ENCODE measurements around the gene EEF1A2.

The EEF1A2 gene

GRCh38 chr20:63542031-63542559 lies 43.2 kb upstream of the EEF1A2 start:
- H3K9ac ChIP-seq (ENCODE audit: low read depth, low read length) = no peak overlapping the region
- no peak overlapping the region for H3K27ac ChIP-seq (ENCODE audit: low read length)
- no peaks in the 10 kb centered on the region for H3K9me3 ChIP-seq (ENCODE audit: insufficient read depth, low read depth, low read length)
- no peak overlapping the region for H3K4me3 ChIP-seq (ENCODE audit: low read length)
- no peaks in the 10 kb centered on the region for H3K27me3 ChIP-seq (ENCODE audit: insufficient read depth, low read length)
- no peaks in the 10 kb centered on the region for H3K36me3 ChIP-seq (ENCODE audit: insufficient read depth, low read depth, low read length)
- H3K4me1 ChIP-seq (ENCODE audit: insufficient read depth, low read length) = no peaks in the 10 kb centered on the region

- Histone ChIP-seq H3K27me3 (ENCODE audit: insufficient read depth, low read length) (no peaks in the 10 kb centered on the region), H3K27ac (ENCODE audit: low read length) (no peak overlapping the region), H3K4me1 (ENCODE audit: insufficient read depth, low read length) (no peaks in the 10 kb centered on the region)
Measured at GRCh38 chr20:63541371-63541770, 42.5 kb upstream of the EEF1A2 start.

GRCh38 chr20:63540417-63541186 lies 41.7 kb upstream of the EEF1A2 start:
- Histone ChIP-seq H3K27me3 (ENCODE audit: insufficient read depth, low read length) (no peaks in the 10 kb centered on the region), H3K27ac (ENCODE audit: low read length) (no peak overlapping the region), H3K36me3 (ENCODE audit: insufficient read depth, low read depth, low read length) (no peaks in the 10 kb centered on the region), H3K4me1 (ENCODE audit: insufficient read depth, low read length) (no peaks in the 10 kb centered on the region), H3K9ac (ENCODE audit: low read depth, low read length) (no peak overlapping the region), H3K4me3 (ENCODE audit: low read length) (no peak overlapping the region), H3K9me3 (ENCODE audit: insufficient read depth, low read depth, low read length) (no peaks in the 10 kb centered on the region)

More at GRCh38 chr20:63541371-63541770, 42.5 kb upstream of the EEF1A2 start:
- H3K36me3 ChIP-seq (ENCODE audit: insufficient read depth, low read depth, low read length) = no peaks in the 10 kb centered on the region
- H3K4me3 ChIP-seq (ENCODE audit: low read length) = no peak overlapping the region
- H3K9ac ChIP-seq (ENCODE audit: low read depth, low read length) = no peak overlapping the region
- H3K9me3 ChIP-seq (ENCODE audit: insufficient read depth, low read depth, low read length) = no peaks in the 10 kb centered on the region

GRCh38 chr20:63539441-63540370 lies 40.8 kb upstream of the EEF1A2 start:
- no peaks in the 10 kb centered on the region for H3K9me3 ChIP-seq (ENCODE audit: insufficient read depth, low read depth, low read length)
- H3K9ac ChIP-seq (ENCODE audit: low read depth, low read length) = no peak overlapping the region
- no peaks in the 10 kb centered on the region for H3K27me3 ChIP-seq (ENCODE audit: insufficient read depth, low read length)
- H3K36me3 ChIP-seq (ENCODE audit: insufficient read depth, low read depth, low read length) = no peaks in the 10 kb centered on the region
- no peak overlapping the region for H3K27ac ChIP-seq (ENCODE audit: low read length)
- H3K4me3 ChIP-seq (ENCODE audit: low read length) = no peak overlapping the region
- H3K4me1 ChIP-seq (ENCODE audit: insufficient read depth, low read length) = no peaks in the 10 kb centered on the region

GRCh38 chr20:63539092-63539430 lies 40.2 kb upstream of the EEF1A2 start:
- H3K27me3 ChIP-seq (ENCODE audit: insufficient read depth, low read length) = no peaks in the 10 kb centered on the region
- no peaks in the 10 kb centered on the region for H3K36me3 ChIP-seq (ENCODE audit: insufficient read depth, low read depth, low read length)
- no peaks in the 10 kb centered on the region for H3K9me3 ChIP-seq (ENCODE audit: insufficient read depth, low read depth, low read length)
- H3K27ac ChIP-seq (ENCODE audit: low read length) = no peak overlapping the region
- no peaks in the 10 kb centered on the region for H3K4me1 ChIP-seq (ENCODE audit: insufficient read depth, low read length)
- no peak overlapping the region for H3K9ac ChIP-seq (ENCODE audit: low read depth, low read length)
- H3K4me3 ChIP-seq (ENCODE audit: low read length) = no peak overlapping the region

GRCh38 chr20:63538204-63539091 lies 39.6 kb upstream of the EEF1A2 start:
- H3K27ac ChIP-seq (ENCODE audit: low read length) = no peak overlapping the region
- H3K27me3 ChIP-seq (ENCODE audit: insufficient read depth, low read length) = no peaks in the 10 kb centered on the region
- H3K9ac ChIP-seq (ENCODE audit: low read depth, low read length) = no peak overlapping the region
- no peak overlapping the region; the same call in 1 of the 2 replicates for H3K4me3 ChIP-seq (ENCODE audit: low read length)
- no peaks in the 10 kb centered on the region for H3K4me1 ChIP-seq (ENCODE audit: insufficient read depth, low read length)
- no peaks in the 10 kb centered on the region for H3K9me3 ChIP-seq (ENCODE audit: insufficient read depth, low read depth, low read length)
- no peaks in the 10 kb centered on the region for H3K36me3 ChIP-seq (ENCODE audit: insufficient read depth, low read depth, low read length)

- no peaks in the 10 kb centered on the region for H3K4me1 ChIP-seq (ENCODE audit: insufficient read depth, low read length)
- H3K27me3 ChIP-seq (ENCODE audit: insufficient read depth, low read length) = no peaks in the 10 kb centered on the region
- H3K4me3 ChIP-seq (ENCODE audit: low read length) = peak overlapping the region; percentile 57; the same call in 1 of the 2 replicates
- H3K9ac ChIP-seq (ENCODE audit: low read depth, low read length) = no peak overlapping the region
- H3K36me3 ChIP-seq (ENCODE audit: insufficient read depth, low read depth, low read length) = no peaks in the 10 kb centered on the region
- H3K9me3 ChIP-seq (ENCODE audit: insufficient read depth, low read depth, low read length) = no peaks in the 10 kb centered on the region
- no peak overlapping the region for H3K27ac ChIP-seq (ENCODE audit: low read length)
Measured at GRCh38 chr20:63537525-63538203, 38.8 kb upstream of the EEF1A2 start.

- no peaks in the 10 kb centered on the region for H3K4me1 ChIP-seq (ENCODE audit: insufficient read depth, low read length)
Measured at GRCh38 chr20:63536997-63537524, 38.2 kb upstream of the EEF1A2 start, which contains the start of gene PTK6. TSS of gene PTK6 (minus strand) at chr20:63537376. CDS start at chr20:63537314, 62 bp downstream.

GRCh38 chr20:63536241-63536977 lies 37.5 kb upstream of the EEF1A2 start:
- Histone ChIP-seq H3K4me1 (ENCODE audit: insufficient read depth, low read length) (no peaks in the 10 kb centered on the region), H3K27ac (ENCODE audit: low read length) (no peak overlapping the region), H3K9ac (ENCODE audit: low read depth, low read length) (no peak overlapping the region), H3K27me3 (ENCODE audit: insufficient read depth, low read length) (no peaks in the 10 kb centered on the region), H3K36me3 (ENCODE audit: insufficient read depth, low read depth, low read length) (no peaks in the 10 kb centered on the region), H3K9me3 (ENCODE audit: insufficient read depth, low read depth, low read length) (no peaks in the 10 kb centered on the region), H3K4me3 (ENCODE audit: low read length) (no peak overlapping the region)

More at GRCh38 chr20:63536997-63537524, 38.2 kb upstream of the EEF1A2 start, which contains the start of gene PTK6:
- H3K9ac ChIP-seq (ENCODE audit: low read depth, low read length) = no peak within 1 kb of the TSS
- no peaks in the 10 kb centered on the region for H3K9me3 ChIP-seq (ENCODE audit: insufficient read depth, low read depth, low read length)
- H3K27me3 ChIP-seq (ENCODE audit: insufficient read depth, low read length) = no peaks in the 10 kb centered on the region
- H3K4me3 ChIP-seq (ENCODE audit: low read length) = peak within 1 kb of the TSS; percentile 57; the same call in 1 of the 2 replicates
- H3K27ac ChIP-seq (ENCODE audit: low read length) = no peak within 1 kb of the TSS
- no peaks in the 10 kb centered on the region for H3K36me3 ChIP-seq (ENCODE audit: insufficient read depth, low read depth, low read length)

Measured in iPS-20b (cell line).